ENCODE results near the gene PCNX2.
"Not testable (repeated sequence)": the region's sequence is repeated elsewhere in the genome, so short reads cannot be mapped to it uniquely, and the experiment has no call there.

The PCNX2 gene

GRCh38 chr1:233082778-233083550, 212.6 kb downstream of the PCNX2 start:
- TF ChIP-seq ZBTB8A (tag by site-specific recombination; IDR thresholded peaks at IDR 0.05) (no peak), ZSCAN30 (tag by site-specific recombination; IDR thresholded peaks at IDR 0.05) (no peak), GLI2 (tag by site-specific recombination; IDR thresholded peaks at IDR 0.05; ENCODE audit: borderline replicate concordance, low read depth) (no peak), SETDB1 (IDR thresholded peaks at IDR 0.05; ENCODE audit: insufficient read length, low read length) (no peak), ZBTB44 (tag by site-specific recombination; IDR thresholded peaks at IDR 0.05) (no peak), ZNF391 (tag by site-specific recombination; IDR thresholded peaks at IDR 0.05; ENCODE audit: borderline replicate concordance, low read depth) (no peak), HIC1 (tag by site-specific recombination; IDR thresholded peaks at IDR 0.05) (no peak), ZNF169 (tag by site-specific recombination; IDR thresholded peaks at IDR 0.05) (no peak), ZSCAN23 (tag by site-specific recombination; IDR thresholded peaks at IDR 0.05) (no peak), ZIC2 (tag by site-specific recombination; IDR thresholded peaks at IDR 0.05) (no peak), ZNF473 (tag by site-specific recombination; IDR thresholded peaks at IDR 0.05) (no peak)
- H3K36me3 ChIP-seq (ENCODE audit: control insufficient read depth in 2 of 2, insufficient read depth in 1 of 2, low read length in 2 of 2): peaks cover 0 to 28% of the 10 kb centered on the region in 2 experiments; a peak in 1 of 3 replicates
- POLR2A ChIA-PET: no interaction called here
- CTCF ChIA-PET: interaction anchor here (1.7 kb wide), 1 partner anchor 28 kb away, joined by 4 read pairs; no protein-coding TSS in a partner anchor
- H3K4me3 ChIP-seq (ENCODE audit: low read depth, low read length): no peak overlapping the region
- no peak overlapping the region for H3K27ac ChIP-seq (ENCODE audit: extremely low read depth, low read depth, low read length)
- H3K9me3 ChIP-seq (ENCODE audit: control insufficient read depth, insufficient read depth, low read depth, low read length): no peaks in the 10 kb centered on the region
- H3K4me1 ChIP-seq (ENCODE audit: control insufficient read depth, insufficient read depth, low read length): no peaks in the 10 kb centered on the region

GRCh38 chr1:233081735-233082134, 213.8 kb downstream of the PCNX2 start:
- no peak overlapping the region for H3K27ac ChIP-seq (ENCODE audit: extremely low read depth, low read depth, low read length)
- ChIA-PET CTCF (interaction anchor here (0.7 kb wide), 1 partner anchor 1078 kb away, joined by 3 read pairs; no protein-coding TSS in a partner anchor), POLR2A (no interaction called here)
- no peaks in the 10 kb centered on the region for H3K4me1 ChIP-seq (ENCODE audit: control insufficient read depth, insufficient read depth, low read length)
- no peaks in the 10 kb centered on the region for H3K9me3 ChIP-seq (ENCODE audit: control insufficient read depth, insufficient read depth, low read depth, low read length)
- H3K4me3 ChIP-seq (ENCODE audit: low read depth, low read length): no peak overlapping the region
- H3K36me3 ChIP-seq (ENCODE audit: control insufficient read depth in 2 of 2, insufficient read depth in 1 of 2, low read length in 2 of 2): peaks cover 0 to 18% of the 10 kb centered on the region in 2 experiments; a peak in 1 of 3 replicates
- TF ChIP-seq ZNF529 (tag by site-specific recombination; IDR thresholded peaks at IDR 0.05; ENCODE audit: insufficient replicate concordance) (no peak), KLF17 (tag by site-specific recombination; IDR thresholded peaks at IDR 0.05) (no peak), ZNF23 (tag by site-specific recombination; IDR thresholded peaks at IDR 0.05; ENCODE audit: borderline replicate concordance) (no peak), ZNF624 (tag by site-specific recombination; IDR thresholded peaks at IDR 0.05) (no peak), ZIC2 (tag by site-specific recombination; IDR thresholded peaks at IDR 0.05) (no peak)

- peaks cover 0 to 17% of the 10 kb centered on the region in 2 experiments; a peak in 1 of 3 replicates for H3K36me3 ChIP-seq (ENCODE audit: control insufficient read depth in 2 of 2, insufficient read depth in 1 of 2, low read length in 2 of 2)
- H3K4me1 ChIP-seq (ENCODE audit: control insufficient read depth, insufficient read depth, low read length); H3K27ac ChIP-seq (ENCODE audit: extremely low read depth, low read depth, low read length); H3K4me3 ChIP-seq (ENCODE audit: low read depth, low read length); H3K9me3 ChIP-seq (ENCODE audit: control insufficient read depth, insufficient read depth, low read depth, low read length); CTCF ChIA-PET; POLR2A ChIA-PET: not testable (repeated sequence)
Observed at GRCh38 chr1:233080827-233081226, 214.7 kb downstream of the PCNX2 start.
